D721Med (cell line): ENCODE data around the gene SORCS2.

Experiments
- DNase-seq: peaks from one replicate; pipeline ENCODE4 v3.0.0; 2011; ENCODE audit warnings: low spot score; ENCODE audit not compliant: insufficient read length
- FAIRE-seq: peaks from 2 replicates; lab custom pipeline; 2011; peaks lifted over from hg19 to GRCh38; lab: Jason Lieb, UNC
- TF ChIP-seq, protein P1 (sequence below): IDR thresholded peaks from 2 replicates; pipeline ENCODE4 v1.5.1; 2012; ENCODE audit warnings: mild to moderate bottlenecking, control low read depth; ENCODE audit not compliant: insufficient read depth; ENCODE audit errors: missing control alignments

The SORCS2 gene

DNA sequence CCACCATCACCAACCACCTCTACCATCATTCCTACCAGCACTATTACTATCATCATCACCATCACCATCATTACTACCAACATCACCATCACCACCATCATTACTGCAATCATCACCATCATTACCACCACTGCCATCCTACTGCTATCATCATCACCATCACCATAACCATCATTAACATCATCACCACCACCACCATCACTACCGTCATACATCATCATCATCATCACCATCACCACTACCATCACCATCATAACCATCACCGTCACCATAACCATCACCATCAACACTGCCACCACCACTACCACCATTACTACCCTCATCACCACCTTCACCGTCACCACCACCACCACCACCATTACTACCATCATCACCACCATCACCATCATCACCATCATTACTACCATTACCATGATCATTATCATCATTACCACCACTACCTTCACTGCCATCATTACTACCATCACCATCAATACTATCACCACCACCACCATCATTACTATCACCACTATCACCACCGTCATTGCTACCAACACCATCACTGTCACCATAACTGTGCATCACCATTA lies 170.6 kb downstream of the SORCS2 start:
- TF ChIP-seq, protein P1, sequence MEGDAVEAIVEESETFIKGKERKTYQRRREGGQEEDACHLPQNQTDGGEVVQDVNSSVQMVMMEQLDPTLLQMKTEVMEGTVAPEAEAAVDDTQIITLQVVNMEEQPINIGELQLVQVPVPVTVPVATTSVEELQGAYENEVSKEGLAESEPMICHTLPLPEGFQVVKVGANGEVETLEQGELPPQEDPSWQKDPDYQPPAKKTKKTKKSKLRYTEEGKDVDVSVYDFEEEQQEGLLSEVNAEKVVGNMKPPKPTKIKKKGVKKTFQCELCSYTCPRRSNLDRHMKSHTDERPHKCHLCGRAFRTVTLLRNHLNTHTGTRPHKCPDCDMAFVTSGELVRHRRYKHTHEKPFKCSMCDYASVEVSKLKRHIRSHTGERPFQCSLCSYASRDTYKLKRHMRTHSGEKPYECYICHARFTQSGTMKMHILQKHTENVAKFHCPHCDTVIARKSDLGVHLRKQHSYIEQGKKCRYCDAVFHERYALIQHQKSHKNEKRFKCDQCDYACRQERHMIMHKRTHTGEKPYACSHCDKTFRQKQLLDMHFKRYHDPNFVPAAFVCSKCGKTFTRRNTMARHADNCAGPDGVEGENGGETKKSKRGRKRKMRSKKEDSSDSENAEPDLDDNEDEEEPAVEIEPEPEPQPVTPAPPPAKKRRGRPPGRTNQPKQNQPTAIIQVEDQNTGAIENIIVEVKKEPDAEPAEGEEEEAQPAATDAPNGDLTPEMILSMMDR = no peak
- FAIRE-seq (no peak), DNase-seq (no peak)

GRCh38 chr4:7364979-7365378 lies 172.6 kb downstream of the SORCS2 start:
- FAIRE-seq = no peak

GRCh38 chr4:7365462-7366179 lies 173.3 kb downstream of the SORCS2 start:
- DNase-seq (no peak), FAIRE-seq (no peak)

More at GRCh38 chr4:7364979-7365378, 172.6 kb downstream of the SORCS2 start:
- TF ChIP-seq, protein P1 = no peak
- DNase-seq = no peak

DNA sequence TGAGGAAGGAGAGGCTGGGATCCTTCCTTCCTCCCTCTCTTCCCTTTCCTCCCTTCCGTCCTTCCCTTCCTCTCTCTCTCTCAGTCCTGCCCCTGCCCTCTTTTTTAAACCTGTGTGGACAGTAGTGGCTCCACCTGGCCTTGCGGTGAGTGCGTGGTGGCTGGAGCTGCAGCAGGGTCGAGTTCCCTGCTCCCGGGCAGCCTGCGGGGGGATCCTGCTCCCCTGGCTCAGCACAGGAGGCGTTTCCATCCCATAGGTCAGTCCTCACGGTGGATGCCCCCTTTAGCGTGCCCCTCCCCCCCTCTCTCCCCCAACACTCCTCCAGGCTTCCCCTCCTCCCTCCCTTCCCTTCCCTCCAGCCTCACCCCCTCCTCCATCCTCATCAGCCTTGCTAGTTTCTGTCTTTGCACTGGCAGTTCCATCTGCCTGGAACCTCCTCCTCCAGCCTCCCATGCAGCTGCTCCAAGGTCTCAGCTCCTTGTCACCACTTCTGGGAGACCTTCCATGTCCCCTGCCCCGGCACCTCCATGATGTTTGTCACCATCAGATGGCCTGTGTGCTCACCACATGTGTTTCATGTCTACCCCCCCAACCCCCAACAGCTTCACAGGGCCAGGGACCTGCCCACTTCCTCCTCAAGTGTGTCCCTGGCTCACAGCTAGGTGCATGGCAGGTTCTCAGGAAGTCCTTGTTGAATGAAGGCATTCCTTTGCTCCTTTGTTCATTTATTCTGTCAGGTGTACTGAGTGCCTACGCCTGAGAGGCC lies 174.0 kb downstream of the SORCS2 start:
- no peak for FAIRE-seq
- DNase-seq = no peak
- TF ChIP-seq, protein P1 = no peak

More at GRCh38 chr4:7365462-7366179, 173.3 kb downstream of the SORCS2 start:
- TF ChIP-seq, protein P1 = no peak

- no peak for DNase-seq
- TF ChIP-seq, protein P1 = no peak
- FAIRE-seq = no peak
Observed at GRCh38 chr4:7366954-7367353, 174.6 kb downstream of the SORCS2 start.

- no peak for DNase-seq
- TF ChIP-seq, protein P1 = no peak
- no peak for FAIRE-seq
Observed at GRCh38 chr4:7367406-7367805, 175.1 kb downstream of the SORCS2 start.
